GM23248 (cell line): ENCODE results near the gene CCNF. TPM values are rescaled to one million over a fixed set of nuclear protein-coding genes. Genes with fewer than 3 reads are reported as not detected.
"Not testable (repeated sequence)": the region's sequence is repeated elsewhere in the genome, so short reads cannot be mapped to it uniquely, and the experiment has no call there.

ENCODE experiments used
- DNase-seq: peaks from one replicate; pipeline ENCODE4 v3.0.0-alpha.2; 2015
- H2AFZ ChIP-seq: fragments of 200-600 bp; sonication (generic); 2 replicates; pipeline ENCODE4 v1.6.1; 2016; ENCODE audit warnings: antibody characterized with exemption
- H3F3A ChIP-seq: fragments of 200-600 bp; sonication (generic); 2 replicates; pipeline ENCODE4 v1.6.1; 2016; ENCODE audit warnings: mild to moderate bottlenecking, antibody characterized with exemption, mixed run types; ENCODE audit not compliant: insufficient read depth
- H3K27ac ChIP-seq: fragments of 200-600 bp; sonication (generic); 2 replicates; pipeline ENCODE4 v1.5.1; 2016; ENCODE audit warnings: mild to moderate bottlenecking
- H3K27me3 ChIP-seq: fragments of 200-600 bp; sonication (generic); replicated peaks from 2 replicates; pipeline ENCODE4 v1.6.1; 2016; ENCODE audit warnings: mild to moderate bottlenecking; ENCODE audit not compliant: insufficient read depth
- H3K36me3 ChIP-seq: fragments of 200-600 bp; sonication (generic); 2 replicates; pipeline ENCODE4 v1.6.1; 2016; ENCODE audit warnings: low read depth, mild to moderate bottlenecking
- H3K4me1 ChIP-seq: fragments of 200-600 bp; sonication (generic); 2 replicates; pipeline ENCODE4 v1.6.1; 2016; ENCODE audit warnings: mild to moderate bottlenecking; ENCODE audit not compliant: insufficient read depth
- H3K4me2 ChIP-seq: fragments of 200-600 bp; sonication (generic); one replicate; pipeline ENCODE4 v1.6.1; 2016; ENCODE audit warnings: mild to moderate bottlenecking; ENCODE audit not compliant: unreplicated experiment
- H3K4me3 ChIP-seq: fragments of 200-600 bp; sonication (generic); 2 replicates; pipeline ENCODE4 v1.5.1; 2016; ENCODE audit warnings: mild to moderate bottlenecking
- H3K79me2 ChIP-seq: fragments of 200-600 bp; sonication (generic); 2 replicates; pipeline ENCODE4 v1.6.1; 2016; ENCODE audit warnings: mild to moderate bottlenecking; ENCODE audit not compliant: insufficient read depth
- H3K9ac ChIP-seq: fragments of 200-600 bp; sonication (generic); 2 replicates; pipeline ENCODE4 v1.6.1; 2016; ENCODE audit warnings: mild to moderate bottlenecking
- H3K9me2 ChIP-seq: fragments of 200-600 bp; sonication (generic); 2 replicates; pipeline ENCODE4 v1.6.1; 2016; ENCODE audit warnings: mixed run types, mild to moderate bottlenecking, moderate library complexity; ENCODE audit not compliant: insufficient read depth
- H3K9me3 ChIP-seq: fragments of 200-600 bp; sonication (generic); one replicate; pipeline ENCODE4 v1.6.1; 2017; ENCODE audit warnings: low read depth
- H4K20me1 ChIP-seq: fragments of 200-600 bp; sonication (generic); 2 replicates; pipeline ENCODE4 v1.6.0; 2016; ENCODE audit not compliant: insufficient read depth
- EZH2 ChIP-seq: fragments of 200-600 bp; sonication (generic); IDR thresholded peaks from 2 replicates; pipeline ENCODE4 v1.6.1; 2018; ENCODE audit warnings: antibody characterized with exemption, mild to moderate bottlenecking; ENCODE audit not compliant: insufficient read depth, poor library complexity, severe bottlenecking
- EZH2phosphoT487 ChIP-seq: fragments of 200-600 bp; sonication (generic); IDR thresholded peaks from 2 replicates; pipeline ENCODE4 v1.6.1; 2018; ENCODE audit warnings: antibody characterized with exemption, moderate library complexity, mild to moderate bottlenecking, low read depth; ENCODE audit not compliant: insufficient read depth
- WGBS, 2 experiments: methylation state at CpG; one replicate each; pipeline ENCODE4 v1.1.6; 2015 to 2017; ENCODE audit warnings: low lambda C conversion rate in 2 of 2, low coverage in 1 of 2; ENCODE audit errors: missing lambda C conversion rate in 2 of 2; 5-methylcytosine and 5-hydroxymethylcytosine counted together
- in situ Hi-C: fragments of 300-500 bp; cut with MboI; formaldehyde crosslinking; loops from 2 replicates; pipeline ENCODE4 v1.15.0; 2020
- polyA plus RNA-seq: library from polyadenylated mRNA; unstranded; fragments of >200 nt; fragmentation: Nextera tagmentation; extraction: Ambion mirVana; gene quantifications from 2 replicates; pipeline ENCODE4 v1.2.1, GENCODE V29; 2016
- total RNA-seq: library from RNA; depleted of rRNA; stranded (reverse); fragments of >200 nt; shearing (Covaris generic); gene quantifications from 2 replicates; pipeline ENCODE4 v1.2.3, GENCODE V29; 2014

The CCNF gene
- total and polyA plus RNA-seq, 2 experiments from 2014 or later: 9.3 to 11.5 TPM

- H3K4me1 ChIP-seq: peaks cover 7% of the 10 kb centered on the region; the same call in 1 of the 2 replicates
- peaks cover 42% of the 10 kb centered on the region for H3K79me2 ChIP-seq
- peak overlapping the region; percentile 87 for H2AFZ ChIP-seq
- TF ChIP-seq EZH2phosphoT487 (no peak), EZH2 (no peak)
- no peaks in the 10 kb centered on the region for H3K27me3 ChIP-seq
- peak overlapping the region; percentile 96 for H3K4me2 ChIP-seq
- H3K27ac ChIP-seq: no peak overlapping the region
- in situ Hi-C loops: no loop called here
- peak overlapping the region; percentile 68 for H3K9ac ChIP-seq
- peak overlapping the region; percentile 80 for H3K4me3 ChIP-seq
- peaks cover 3% of the 10 kb centered on the region; the same call in 1 of the 2 replicates for H3K36me3 ChIP-seq
- no peaks in the 10 kb centered on the region for H3F3A ChIP-seq
- DNase-seq: peak; percentile 56
- H3K9me3 ChIP-seq: no peaks in the 10 kb centered on the region
- whole genome bisulfite sequencing, 2 experiments: 11 to 18% methylated on average over 31 to 45 of the region's 46 CpGs
- no peaks in the 10 kb centered on the region for H4K20me1 ChIP-seq
- H3K9me2 ChIP-seq: no peaks in the 10 kb centered on the region
Observed at GRCh38 chr16:2429771-2430663, 770 bp downstream of the CCNF start.

GRCh38 chr16:2432286-2432685 lies 3.0 kb downstream of the CCNF start:
- peaks cover 42% of the 10 kb centered on the region for H3K79me2 ChIP-seq
- no peak overlapping the region for H3K9ac ChIP-seq
- no peaks in the 10 kb centered on the region for H3F3A ChIP-seq
- TF ChIP-seq EZH2phosphoT487: no peak
- no peak for TF ChIP-seq EZH2
- H2AFZ ChIP-seq: no peak overlapping the region
- H3K36me3 ChIP-seq: peaks cover 10% of the 10 kb centered on the region; the same call in 1 of the 2 replicates
- H3K4me3 ChIP-seq: no peak overlapping the region
- H3K4me1 ChIP-seq: peaks cover 7% of the 10 kb centered on the region; the same call in 1 of the 2 replicates
- DNase-seq: no peak
- no peak overlapping the region for H3K4me2 ChIP-seq
- no peaks in the 10 kb centered on the region for H3K27me3 ChIP-seq
- no peak overlapping the region for H3K27ac ChIP-seq
- H4K20me1 ChIP-seq: no peaks in the 10 kb centered on the region
- 94 to 98% methylated on average over 6 of the region's 6 CpGs for WGBS, 2 experiments
- H3K9me3 ChIP-seq: no peaks in the 10 kb centered on the region
- in situ Hi-C loops: no loop called here
- no peaks in the 10 kb centered on the region for H3K9me2 ChIP-seq

- 90 to 92% methylated on average over 11 to 15 of the region's 15 CpGs for WGBS, 2 experiments
- peaks cover 7% of the 10 kb centered on the region; the same call in 1 of the 2 replicates for H3K4me1 ChIP-seq
- in situ Hi-C loops: no loop called here
- no peaks in the 10 kb centered on the region for H3K27me3 ChIP-seq
- no peak for TF ChIP-seq EZH2
- no peak for TF ChIP-seq EZH2phosphoT487
- H3K9me2 ChIP-seq: no peaks in the 10 kb centered on the region
- no peak overlapping the region for H3K4me3 ChIP-seq
- H3K9ac ChIP-seq: no peak overlapping the region
- H3F3A ChIP-seq: no peaks in the 10 kb centered on the region
- peaks cover 42% of the 10 kb centered on the region for H3K79me2 ChIP-seq
- no peak overlapping the region for H3K27ac ChIP-seq
- no peaks in the 10 kb centered on the region for H4K20me1 ChIP-seq
- H3K9me3 ChIP-seq: no peaks in the 10 kb centered on the region
- H2AFZ ChIP-seq: no peak overlapping the region
- DNase-seq: no peak
- H3K36me3 ChIP-seq: peaks cover 10% of the 10 kb centered on the region; the same call in 1 of the 2 replicates
- no peak overlapping the region for H3K4me2 ChIP-seq
Observed at GRCh38 chr16:2432801-2433505, 3.7 kb downstream of the CCNF start.

- DNase-seq, H3K4me3 ChIP-seq, H3K27me3 ChIP-seq, H3K9me2 ChIP-seq, in situ Hi-C loops, H3F3A ChIP-seq, H3K9ac ChIP-seq, H2AFZ ChIP-seq, H4K20me1 ChIP-seq, H3K4me2 ChIP-seq, H3K9me3 ChIP-seq, H3K27ac ChIP-seq, H3K4me1 ChIP-seq: not testable (repeated sequence)
- 97 to 98% methylated on average over 3 to 4 of the region's 4 CpGs for WGBS, 2 experiments
- peaks cover 10% of the 10 kb centered on the region; the same call in 1 of the 2 replicates for H3K36me3 ChIP-seq
- peaks cover 35% of the 10 kb centered on the region for H3K79me2 ChIP-seq
Observed at GRCh38 chr16:2435236-2435635, 6.0 kb downstream of the CCNF start.
